H4 (cell line): ENCODE results near the gene SLCO3A1. TPM values are rescaled to one million over a fixed set of nuclear protein-coding genes. Genes with fewer than 3 reads are reported as not detected.

Source experiments
- DNase-seq: peaks from one replicate; pipeline ENCODE4 v3.0.0-alpha.2; 2015; ENCODE audit warnings: low spot score
- total RNA-seq: library from RNA; depleted of rRNA; stranded (reverse); fragments of >200 nt; shearing (Covaris generic); gene quantifications from 2 replicates; pipeline ENCODE4 v1.2.3, GENCODE V29; 2014

The SLCO3A1 gene
- total RNA-seq, 1 experiment from 2014 or later: 9.3 TPM

DNA sequence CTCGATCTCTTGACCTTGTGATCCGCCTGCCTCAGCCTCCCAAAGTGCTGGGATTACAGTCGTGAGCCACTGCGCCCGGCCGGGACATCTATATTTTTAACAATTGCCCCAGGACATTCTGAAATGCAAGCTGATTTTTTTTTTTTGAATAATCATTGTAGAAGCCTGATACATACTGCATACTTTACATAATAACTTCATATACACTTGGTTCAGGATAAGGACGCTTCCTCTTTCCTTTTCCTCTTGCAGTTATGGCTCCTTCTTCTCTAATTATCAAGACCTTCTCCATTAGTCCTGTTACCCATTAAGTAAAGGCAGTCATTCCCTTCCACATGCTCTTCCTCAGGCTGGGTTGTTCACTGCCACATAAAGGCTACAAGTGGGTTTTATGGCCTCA is 58.3 kb downstream of the SLCO3A1 start:
- no peak for DNase-seq

- DNase-seq: no peak
Observed at GRCh38 chr15:91912336-91912735, 58.8 kb downstream of the SLCO3A1 start.

GRCh38 chr15:91913560-91913959 is 60.1 kb downstream of the SLCO3A1 start:
- no peak for DNase-seq

DNA sequence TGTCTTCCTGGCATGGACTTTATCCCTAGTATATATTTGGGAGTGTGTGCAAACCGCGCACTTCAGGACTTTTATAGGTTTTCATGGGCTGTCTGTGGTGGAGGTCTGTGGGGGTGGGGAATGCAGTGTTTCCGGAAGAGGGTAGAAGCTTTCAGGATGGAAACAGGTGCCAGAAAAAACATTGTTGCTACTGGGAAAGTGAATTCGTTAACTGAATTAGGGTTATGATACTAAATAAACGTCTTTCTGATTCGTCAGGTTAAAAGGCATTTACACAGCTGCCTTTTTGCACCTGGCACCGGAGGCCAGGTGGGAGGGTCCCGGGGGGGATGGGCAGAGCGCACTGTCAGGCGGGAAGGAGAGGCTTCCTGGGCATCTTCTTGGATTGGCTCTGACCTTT is 62.1 kb downstream of the SLCO3A1 start:
- no peak for DNase-seq

DNA sequence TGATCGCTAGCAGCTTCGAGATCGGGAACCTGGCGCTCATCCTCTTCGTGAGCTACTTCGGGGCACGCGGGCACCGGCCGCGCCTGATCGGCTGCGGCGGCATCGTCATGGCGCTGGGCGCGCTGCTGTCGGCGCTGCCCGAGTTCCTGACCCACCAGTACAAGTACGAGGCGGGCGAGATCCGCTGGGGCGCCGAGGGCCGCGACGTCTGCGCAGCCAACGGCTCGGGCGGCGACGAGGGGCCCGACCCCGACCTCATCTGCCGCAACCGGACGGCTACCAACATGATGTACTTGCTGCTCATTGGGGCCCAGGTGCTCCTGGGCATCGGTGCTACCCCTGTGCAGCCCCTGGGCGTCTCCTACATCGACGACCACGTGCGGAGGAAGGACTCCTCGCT is 62.5 kb downstream of the SLCO3A1 start:
- no peak for DNase-seq

DNA sequence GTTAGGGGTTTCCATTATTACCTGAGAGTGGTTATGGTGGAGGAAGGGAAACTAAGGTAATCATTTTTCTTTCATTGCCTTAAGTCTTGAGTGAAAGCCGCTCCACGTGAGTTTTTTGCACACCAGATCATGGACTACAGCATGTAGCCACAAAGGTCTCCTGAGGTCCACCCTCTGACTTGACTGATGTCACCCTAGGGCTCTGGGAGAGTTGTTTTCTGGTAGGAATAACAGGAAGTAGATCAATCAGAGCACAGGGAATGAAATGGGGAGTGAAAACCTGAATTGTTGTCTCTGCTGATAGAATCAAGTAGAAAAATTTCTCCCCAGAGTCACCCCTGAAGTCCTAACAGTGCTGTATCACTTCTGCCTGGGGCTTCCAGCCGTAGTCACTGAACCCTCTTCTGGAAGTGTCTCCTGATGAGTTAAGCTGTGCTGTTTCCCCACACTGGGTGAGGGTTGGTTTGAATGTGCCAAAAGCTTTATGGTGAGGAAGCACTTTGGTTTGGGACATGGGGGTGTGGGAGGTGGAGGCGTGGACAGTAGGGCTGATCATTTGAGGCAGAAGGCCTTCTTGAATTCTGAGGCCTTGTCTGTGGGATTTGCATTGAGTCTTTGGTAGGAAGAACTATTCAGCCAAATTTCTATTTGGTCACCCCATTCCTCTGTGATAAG is 64.3 kb downstream of the SLCO3A1 start:
- no peak for DNase-seq

DNA sequence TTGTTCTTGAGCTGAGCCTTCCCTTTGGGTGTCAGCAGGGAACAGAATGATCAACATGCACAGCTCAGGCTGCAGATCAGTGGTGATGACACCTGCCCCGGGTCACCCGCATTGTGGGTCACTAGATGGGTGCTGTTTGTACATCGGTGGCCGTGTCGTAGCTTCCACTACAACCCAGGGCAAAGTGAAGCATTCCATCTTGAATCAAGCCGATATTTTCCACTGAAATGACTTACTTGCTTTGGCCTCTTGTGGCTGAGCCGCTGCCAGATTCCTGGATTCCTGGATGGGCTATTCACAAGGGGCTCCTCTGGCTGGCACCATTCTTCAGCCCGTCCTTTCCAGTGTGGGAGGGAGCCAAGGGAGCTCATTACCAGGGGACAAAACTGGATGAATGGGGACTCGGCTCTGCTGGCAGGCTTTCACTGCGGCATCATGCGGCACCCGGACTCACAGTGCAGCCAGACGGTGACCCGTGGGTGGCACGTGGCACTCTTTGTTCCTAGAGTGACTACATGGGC is 65.6 kb downstream of the SLCO3A1 start:
- DNase-seq: no peak

DNA sequence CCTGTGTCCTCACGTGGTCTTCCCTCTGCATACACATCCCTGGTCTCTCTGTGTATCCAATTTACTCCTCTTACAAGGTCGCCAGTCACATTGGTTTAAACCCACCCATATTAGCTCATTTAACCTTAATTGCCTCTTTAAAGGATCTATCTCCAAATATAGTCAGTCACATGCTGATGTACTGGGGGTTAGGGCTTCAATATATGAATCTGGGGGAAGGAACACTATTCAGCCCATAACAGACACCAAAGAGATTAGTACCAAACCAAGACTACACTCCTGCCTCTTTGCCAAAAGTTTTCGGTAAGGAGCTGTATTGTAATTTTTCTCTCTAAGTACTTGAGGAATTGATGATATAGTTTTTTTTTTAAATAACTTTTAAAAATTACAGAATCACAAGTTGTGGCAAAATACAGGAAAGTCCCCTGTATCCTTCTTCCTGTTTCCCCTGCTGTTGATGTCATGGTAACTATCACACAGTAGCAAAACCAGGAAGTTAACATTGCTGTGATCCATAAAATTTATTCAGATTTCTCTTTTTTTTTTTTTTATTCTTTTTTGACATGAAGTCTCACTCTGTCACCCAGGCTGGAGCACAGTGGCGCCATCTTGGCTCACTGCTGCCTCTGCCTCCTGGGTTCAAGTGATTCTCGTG is 67.8 kb downstream of the SLCO3A1 start:
- no peak for DNase-seq

DNA sequence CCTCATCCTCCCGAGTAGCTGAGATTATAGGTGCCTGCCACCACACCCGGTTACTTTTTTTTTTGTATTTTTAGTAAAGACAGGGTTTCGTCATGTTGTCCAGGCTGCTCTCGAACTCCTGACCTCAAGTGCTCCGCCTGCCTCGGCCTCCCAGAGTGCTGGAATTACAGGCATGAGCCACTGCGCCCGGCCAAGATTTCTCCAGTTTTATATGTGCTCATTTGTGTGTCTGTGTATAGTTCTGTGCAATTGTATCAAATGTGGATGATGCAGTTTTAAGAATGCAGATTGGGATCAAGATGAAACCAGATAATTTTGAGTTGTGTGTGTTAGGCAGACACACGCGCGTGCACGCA is 68.3 kb downstream of the SLCO3A1 start:
- no peak for DNase-seq

GRCh38 chr15:91922646-91923547 is 69.4 kb downstream of the SLCO3A1 start:
- no peak for DNase-seq

- DNase-seq: no peak
Observed at GRCh38 chr15:91924183-91924582, 70.7 kb downstream of the SLCO3A1 start.

DNA sequence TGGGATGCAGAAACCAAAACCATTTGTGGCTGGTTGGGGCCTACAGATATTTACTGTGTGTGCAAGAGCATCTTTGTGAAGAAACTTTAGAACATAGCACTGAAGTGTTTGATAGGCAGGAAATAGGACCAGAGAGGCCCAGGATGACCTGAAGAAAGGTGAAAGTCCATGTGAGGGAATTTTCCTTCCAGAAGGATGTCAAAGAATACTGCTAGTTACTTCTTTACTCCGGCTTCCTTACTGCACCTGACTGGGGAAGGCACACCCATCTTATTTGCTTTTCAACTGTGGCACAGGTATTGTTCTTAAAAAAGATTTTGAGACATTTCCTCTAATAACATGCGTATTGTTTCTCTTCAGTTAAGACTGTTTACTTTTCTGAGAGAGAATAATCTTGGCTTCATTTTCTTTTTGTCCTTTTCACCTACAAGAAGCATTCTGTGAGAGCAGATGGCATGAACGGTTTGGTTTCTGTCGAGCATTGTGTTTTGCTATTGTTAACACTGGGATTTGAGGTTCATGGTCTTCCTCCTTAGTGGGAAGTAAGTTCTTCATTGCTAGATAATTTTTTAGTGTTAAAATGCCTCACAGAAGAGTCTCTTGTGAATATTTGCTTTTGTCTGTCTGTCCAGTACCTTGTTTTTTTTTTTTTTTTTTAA is 71.5 kb downstream of the SLCO3A1 start:
- no peak for DNase-seq

GRCh38 chr15:91925794-91926193 is 72.3 kb downstream of the SLCO3A1 start:
- no peak for DNase-seq

DNA sequence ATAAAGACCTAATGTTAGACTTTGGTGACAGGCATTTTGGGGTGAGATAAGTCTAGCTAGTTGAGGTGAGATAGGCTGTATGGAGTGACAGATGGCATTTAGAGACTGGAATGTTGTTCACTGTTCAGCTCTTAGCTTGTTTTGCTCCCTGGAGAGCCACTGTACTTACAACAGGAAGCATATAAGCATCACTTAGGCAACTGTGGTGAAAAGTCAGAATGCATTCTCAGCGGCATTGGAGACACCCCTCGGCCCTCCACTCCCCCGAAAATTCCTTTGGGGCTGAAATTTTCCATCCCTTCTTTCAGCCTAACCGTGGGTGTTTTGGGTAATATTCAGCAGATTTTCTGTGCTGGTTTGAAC is 73.4 kb downstream of the SLCO3A1 start:
- DNase-seq: no peak

GRCh38 chr15:91927585-91927984 is 74.1 kb downstream of the SLCO3A1 start:
- DNase-seq: no peak

DNA sequence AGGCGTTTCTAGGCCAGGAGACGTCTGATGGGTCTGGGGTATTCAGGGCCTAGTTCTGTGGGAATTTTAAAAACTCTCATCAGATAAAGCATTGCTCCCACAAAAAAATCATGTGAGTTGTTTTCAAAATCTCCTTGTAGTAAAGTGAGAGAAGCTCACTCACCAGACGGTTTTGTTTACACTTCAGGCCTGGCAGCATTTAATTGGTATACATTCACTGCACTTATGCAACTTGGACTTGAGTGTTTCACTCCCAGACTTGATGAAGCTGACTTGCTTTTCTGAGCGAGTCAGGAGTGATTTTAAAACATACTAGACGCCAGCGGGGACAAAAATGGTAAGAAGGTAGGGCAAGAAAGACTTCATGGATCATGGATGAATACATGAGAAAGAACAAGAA is 75.2 kb downstream of the SLCO3A1 start:
- no peak for DNase-seq

DNA sequence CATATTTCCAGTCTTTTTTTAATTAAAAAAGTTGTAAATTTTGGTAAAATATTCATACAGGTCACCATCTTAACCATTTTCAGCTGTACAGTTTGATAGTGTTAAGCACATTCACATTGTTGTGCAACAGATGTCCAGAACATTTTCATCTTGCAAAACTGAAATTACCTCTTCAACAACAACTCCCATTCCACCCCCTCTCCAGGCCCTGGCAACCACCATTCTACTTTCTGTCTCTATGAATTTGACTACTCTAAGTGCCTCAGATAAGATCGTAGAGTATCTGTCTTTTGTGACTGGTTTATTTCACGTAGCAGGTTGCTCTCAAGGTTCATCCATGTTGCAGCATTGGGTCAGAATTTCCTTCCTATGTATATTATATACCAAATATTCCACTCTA is 76.0 kb downstream of the SLCO3A1 start:
- no peak for DNase-seq

- DNase-seq: no peak
Observed at GRCh38 chr15:91930092-91930491, 76.6 kb downstream of the SLCO3A1 start.

DNA sequence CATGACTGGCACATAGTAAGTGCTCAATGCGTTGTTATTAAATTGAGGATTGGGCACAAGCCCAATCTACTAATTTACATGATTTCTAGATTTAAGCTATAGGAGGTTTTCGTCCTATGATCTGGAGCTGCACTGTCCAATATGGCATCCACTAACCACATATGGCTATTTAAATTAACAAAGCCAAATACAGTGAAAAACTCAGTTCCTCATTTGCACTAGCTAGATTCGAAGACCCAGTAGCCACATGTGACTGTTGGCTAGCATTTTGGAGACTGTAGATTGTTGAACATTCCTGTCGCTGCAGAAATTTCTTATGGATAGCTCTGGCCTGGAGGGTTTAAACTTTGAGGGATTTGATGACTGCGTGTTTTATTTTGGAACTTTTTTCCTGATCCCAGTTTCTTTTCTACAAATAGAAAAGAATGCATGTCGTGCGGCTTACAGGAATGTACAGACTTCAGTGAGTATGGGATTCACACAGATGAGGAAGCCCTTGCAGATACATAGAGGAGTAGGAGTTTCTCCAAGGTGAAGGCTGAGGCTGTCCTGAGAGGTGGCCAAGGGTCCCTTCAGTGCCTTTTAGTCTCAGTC is 82.8 kb downstream of the SLCO3A1 start:
- no peak for DNase-seq

GRCh38 chr15:91936927-91937326 is 83.4 kb downstream of the SLCO3A1 start:
- DNase-seq: no peak

DNA sequence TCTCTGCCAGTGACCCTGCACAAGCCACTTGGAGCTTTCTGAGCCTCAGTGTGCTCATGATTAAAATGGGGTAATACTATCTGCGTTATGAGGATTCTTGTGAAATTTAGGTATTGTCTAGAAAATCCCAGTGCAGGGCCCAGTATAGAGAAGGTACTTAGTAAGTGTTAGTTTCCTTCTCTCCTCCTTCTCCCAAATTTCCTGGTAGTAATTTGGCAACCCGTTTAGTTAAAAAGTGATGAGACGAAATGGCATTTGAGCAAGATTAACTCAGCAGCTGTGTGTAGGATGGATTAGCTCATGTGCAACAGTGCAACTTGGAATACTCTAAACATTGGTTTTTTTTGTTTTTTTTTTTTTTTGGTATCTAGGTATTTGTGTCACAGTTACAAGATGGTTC is 84.6 kb downstream of the SLCO3A1 start:
- no peak for DNase-seq

DNA sequence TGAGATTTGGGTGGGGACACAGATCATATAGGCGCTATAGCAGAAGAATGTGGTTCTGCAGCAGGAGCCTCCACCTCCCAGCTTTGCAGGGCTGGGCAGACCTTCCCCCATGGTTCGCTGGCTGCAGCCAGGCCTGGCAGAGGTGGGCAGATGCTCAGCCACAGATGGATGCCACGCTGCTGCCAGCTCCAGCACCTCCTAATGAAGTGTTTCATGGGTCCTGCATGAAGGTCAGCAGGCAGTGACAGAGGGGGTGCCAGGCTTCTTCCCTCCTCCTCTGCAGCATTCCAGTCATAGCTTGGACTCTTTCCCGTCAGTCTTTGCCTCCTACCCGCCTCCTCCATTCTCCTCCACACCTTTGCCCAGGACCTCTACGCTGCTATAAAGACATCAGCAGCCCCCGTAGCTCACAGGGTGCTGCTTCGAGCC is 85.9 kb downstream of the SLCO3A1 start:
- no peak for DNase-seq
